Retina (tissue), 1 donor: ENCODE data around the gene GATD1.

Experiments
- DNase-seq: peaks from one replicate; pipeline ENCODE4 v3.0.0-alpha.2; 2016

GATD1 gene

DNA sequence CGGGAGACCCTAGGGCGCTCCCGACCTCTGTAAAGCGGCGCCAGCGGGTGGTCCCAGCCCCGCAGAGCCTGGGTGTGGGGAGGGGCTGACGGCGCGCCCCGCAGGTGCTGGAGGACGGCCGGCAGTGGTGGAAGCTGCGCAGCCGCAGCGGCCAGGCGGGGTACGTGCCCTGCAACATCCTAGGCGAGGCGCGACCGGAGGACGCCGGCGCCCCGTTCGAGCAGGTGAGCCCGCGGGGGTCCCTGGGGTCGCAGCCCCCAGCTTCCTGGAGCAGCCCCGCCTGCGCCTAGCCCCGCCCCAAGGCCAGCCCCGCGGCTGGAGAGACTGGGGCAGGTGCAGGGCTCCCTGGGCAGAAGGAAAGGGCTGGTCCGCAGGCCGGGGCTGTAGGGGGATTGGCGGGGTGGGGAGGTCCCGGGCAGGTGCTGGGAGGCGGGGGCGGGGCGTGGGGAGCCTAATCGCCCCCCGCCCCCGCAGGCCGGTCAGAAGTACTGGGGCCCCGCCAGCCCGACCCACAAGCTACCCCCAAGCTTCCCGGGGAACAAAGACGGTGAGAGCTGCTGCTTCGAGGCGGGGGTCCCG lies 51.6 kb downstream of the GATD1 start:
- no peak for DNase-seq

DNA sequence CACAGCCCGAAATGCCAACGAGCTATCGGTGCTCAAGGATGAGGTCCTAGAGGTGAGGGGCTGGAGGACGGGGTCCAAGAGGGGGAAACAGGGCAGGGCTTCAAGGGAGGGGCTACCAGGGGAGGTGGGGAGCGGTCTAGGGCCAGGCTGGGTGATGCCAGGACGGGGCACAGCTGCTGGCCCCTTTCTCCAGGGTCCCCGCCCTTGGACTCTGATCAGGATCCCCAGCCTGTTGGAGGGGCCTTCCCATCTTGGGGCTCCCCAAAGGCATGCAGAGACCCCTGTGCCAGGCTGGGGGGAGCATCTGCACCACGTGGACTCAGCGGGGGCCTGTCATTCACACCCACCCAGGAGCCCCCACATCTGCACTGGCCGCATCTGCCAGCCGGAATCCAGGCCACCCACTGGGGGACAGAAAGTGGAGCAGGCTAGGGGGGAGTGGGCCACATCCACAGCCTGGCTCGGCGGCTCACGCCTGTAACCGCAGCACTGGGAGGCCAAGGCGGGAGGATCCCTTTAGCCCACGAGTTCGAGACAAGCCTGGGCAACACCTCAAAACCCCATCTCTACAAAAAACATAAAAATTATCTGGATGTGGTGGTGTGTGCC lies 52.4 kb downstream of the GATD1 start:
- no peak for DNase-seq

DNA sequence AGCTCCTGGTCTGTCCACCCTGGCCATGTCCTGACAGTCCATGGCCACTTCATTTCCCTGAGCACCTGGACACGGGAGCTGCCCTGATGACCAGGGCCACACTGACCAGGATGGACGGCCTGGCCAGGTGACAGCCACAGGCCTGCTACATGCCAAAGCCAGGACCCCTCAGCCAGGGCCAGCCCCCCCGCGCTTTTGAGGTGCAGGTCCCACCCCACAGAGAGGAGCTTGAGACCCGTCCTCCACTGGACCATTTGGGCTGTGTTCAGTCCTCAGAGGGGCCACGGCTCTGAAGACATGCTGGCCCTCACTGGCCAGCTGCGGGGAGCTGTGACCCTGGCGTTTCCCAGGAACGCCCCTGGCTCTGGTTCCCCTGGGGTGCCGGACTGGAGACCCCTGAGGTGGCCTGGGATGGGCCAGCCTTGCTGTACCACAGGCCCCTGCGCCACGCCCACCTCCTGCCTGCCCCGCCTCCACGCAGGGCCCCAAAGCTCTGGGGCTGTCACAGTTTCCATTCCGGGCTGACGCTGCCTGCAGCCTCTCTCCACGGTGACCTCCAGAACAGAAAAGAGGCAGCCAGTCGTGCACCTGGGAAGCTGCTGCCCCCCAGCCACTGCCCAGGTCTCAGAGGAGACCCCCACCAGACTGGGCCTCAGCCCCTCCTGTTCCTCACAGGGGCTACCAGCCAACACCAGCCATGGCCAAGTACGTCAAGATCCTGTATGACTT lies 53.1 kb downstream of the GATD1 start:
- no peak for DNase-seq

DNA sequence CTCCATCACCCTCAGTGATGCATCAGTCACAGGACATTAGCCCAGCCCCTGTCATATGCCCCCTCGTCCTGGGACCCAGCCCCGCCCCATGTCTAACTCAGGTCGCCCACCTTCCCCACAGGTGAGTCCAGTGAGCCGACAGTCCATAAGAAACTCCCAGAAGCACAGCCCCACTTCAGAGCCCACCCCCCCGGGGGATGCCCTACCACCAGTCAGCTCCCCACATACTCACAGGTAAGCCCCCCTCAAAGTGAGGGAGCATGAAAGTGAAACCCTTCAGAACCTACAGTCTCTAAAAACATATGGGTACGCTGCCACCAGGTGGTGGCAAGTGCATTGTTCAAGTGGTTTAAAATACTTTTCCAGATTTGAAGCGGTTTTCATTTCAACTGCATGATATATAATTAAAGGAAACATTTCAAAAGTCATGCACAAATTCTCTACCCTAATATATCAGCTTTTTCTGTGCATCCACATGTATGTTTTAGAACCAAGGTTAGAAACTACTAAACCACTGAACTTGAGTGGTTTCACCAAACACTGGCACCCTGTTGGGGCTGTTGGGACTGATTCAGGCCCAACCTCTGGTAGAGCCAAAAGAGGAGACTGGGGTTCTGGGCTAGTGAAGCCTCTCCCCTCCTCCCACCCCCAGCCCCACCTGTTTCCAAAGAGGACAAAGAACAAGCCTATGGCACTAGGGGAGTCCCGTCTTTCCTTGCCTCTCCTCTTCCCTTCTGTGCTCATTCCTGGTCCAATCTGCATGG lies 54.0 kb downstream of the GATD1 start:
- no peak for DNase-seq

DNA sequence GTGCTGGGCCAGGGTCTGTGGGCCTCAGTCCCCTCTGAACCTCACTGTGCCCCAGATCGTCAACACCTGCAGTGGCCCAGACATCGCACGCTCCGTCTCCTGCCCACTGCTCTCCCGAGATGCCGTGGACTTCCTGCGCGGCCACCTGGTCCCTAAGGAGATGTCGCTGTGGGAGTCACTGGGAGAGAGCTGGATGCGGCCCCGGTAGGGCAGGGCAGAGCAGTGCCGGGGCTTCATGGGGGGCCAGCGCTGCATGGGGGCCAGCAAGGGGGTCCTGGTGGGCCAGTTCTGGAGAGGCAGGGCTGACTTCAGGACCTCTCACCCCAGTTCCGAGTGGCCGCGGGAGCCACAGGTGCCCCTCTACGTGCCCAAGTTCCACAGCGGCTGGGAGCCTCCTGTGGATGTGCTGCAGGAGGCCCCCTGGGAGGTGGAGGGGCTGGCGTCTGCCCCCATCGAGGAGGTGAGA lies 54.9 kb downstream of the GATD1 start:
- no peak for DNase-seq

DNA sequence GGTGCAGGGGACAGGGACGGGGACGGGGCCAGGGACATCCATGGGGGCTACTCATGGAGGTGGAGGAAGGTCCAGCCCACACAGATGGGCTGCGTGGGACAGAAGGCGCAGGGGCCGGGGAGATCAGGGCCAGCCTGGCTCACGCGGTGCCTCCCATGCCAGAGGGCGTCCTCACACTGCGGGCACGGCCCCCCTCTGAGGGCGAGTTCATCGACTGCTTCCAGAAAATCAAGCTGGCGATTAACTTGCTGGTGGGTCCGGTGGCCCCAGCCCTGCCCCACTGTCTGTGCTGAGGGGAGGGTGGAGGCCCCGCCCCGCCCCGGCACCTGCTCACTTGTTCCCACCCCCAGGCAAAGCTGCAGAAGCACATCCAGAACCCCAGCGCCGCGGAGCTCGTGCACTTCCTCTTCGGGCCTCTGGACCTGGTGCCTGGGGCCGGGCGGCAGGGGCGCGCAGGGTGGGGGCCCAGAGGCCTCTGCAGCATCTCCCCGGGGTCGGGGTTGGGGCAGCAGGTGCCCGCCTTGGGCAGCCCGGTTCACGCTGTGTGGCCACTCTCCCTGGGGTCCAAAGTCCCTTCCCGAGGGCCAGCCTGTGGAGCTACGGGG lies 55.4 kb downstream of the GATD1 start:
- no peak for DNase-seq

DNA sequence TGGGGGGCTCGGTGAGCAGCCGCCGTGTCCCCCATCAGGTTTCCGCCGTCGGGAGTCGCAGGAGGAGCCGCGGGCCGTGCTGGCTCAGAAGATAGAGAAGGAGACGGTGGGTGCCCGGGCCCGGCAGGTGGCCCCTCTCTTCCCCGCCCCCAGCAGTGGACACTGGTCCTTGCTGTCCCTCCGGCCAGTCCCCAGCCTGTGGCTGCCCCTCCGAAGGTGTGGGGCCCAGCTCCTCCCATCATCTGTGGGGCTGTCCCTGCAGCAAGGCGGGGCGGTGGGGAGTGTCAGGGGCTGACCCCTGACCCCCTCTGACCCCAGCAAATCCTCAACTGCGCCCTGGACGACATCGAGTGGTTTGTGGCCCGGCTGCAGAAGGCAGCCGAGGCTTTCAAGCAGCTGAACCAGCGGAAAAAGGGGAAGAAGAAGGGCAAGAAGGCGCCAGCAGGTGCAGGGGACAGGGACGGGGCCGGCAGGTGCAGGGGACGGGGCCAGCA lies 56.0 kb downstream of the GATD1 start:
- no peak for DNase-seq

DNA sequence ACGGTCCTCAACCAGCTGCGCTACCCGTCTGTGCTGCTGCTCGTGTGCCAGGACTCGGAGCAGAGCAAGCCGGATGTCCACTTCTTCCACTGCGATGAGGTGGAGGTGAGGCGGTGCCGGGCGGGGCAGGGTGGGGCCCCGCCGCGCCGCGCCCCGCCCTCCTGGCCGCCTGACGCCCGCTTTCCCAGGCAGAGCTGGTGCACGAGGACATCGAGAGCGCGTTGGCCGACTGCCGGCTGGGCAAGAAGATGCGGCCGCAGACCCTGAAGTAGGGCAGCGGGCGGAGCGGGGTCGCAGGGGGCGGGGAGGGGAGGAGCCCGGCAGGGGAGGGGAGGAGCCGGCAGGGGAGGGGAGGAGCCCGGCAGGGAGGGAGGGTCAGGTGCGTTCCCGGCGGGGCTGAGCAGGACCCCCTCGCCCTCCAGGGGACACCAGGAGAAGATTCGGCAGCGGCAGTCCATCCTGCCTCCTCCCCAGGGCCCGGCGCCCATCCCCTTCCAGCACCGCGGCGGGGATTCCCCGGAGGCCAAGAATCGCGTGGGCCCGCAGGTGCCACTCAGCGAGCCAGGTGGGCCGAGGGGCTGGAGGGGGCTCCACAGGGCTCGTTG lies 56.5 kb downstream of the GATD1 start:
- peak; percentile 67 for DNase-seq

DNA sequence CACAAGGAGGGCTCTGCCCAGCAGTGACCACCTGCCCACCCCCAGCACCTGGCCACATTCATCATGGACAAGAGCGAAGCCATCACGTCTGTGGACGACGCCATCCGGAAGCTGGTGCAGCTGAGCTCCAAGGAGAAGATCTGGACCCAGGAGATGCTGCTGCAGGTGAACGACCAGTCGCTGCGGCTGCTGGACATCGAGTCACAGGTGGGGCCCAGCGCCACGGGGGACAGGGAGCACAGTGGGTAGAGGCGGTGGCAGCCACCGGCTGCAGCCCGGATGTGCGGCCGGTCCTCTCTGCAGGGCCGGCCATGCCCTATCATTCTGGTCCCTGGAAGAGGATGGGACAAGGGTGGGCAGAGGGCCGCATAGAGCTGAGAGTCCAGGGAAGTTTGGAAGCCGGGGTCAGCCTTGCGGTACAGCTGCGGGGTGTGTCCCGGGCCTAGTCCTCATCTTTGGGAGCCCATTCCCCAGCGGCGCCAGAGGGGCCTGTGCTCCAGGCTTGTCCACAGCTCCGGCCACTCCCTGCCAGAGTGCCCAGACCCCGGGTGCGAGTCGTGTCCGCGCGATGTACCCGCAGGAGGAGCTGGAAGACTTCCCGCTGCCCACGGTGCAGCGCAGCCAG lies 57.2 kb downstream of the GATD1 start:
- DNase-seq = no peak

DNA sequence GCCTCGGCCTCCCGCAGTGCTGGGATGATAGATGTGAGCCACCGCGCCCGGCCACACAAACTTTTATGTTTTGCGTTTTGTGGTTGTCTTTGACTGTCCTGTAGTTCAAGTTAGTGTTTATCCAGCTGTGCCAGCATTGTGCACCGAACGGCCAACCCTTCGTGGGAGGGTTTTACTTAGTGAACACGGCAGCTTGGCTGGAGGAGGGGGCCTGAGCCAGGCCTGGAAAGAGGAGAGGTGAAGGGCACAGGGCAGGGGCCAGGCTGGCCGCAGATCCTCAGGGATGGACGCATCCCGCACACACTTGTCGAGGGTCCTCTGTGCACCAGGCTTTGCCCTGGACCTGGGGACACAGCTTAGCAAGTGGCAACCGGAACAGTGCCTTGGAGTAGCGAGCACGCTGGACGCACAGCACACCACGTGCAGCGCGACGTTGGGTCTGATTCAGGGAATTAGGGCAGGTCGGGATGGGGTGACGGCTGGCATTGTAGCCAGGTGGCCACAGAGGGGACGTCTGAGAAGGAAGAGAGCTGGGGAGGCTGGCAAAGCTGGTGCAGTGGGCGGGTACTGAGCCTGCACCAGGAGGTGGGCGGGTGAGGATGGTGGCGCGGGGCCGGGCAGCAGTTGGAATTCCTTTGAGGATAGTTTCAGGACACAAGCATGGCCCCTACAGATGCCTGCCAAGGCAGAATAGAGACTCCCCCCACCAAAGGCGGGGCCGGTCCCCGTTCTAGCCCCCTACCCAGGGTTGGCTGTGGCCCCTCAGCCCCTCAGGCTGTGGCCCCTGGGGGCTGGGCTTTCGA lies 57.9 kb downstream of the GATD1 start:
- no peak for DNase-seq
